ENCODE results near the gene URB1. TPM values are rescaled to one million over a fixed set of nuclear protein-coding genes. Genes with fewer than 3 reads are reported as not detected.

URB1 gene
- total and polyA plus RNA-seq, 2 experiments from 2014 or later: 3.4 to 10.1 TPM

GRCh38 chr21:32424674-32425073, 31.9 kb upstream of the URB1 start:
- no peaks in the 10 kb centered on the region for H3K4me1 ChIP-seq (ENCODE audit: insufficient read depth)

DNA sequence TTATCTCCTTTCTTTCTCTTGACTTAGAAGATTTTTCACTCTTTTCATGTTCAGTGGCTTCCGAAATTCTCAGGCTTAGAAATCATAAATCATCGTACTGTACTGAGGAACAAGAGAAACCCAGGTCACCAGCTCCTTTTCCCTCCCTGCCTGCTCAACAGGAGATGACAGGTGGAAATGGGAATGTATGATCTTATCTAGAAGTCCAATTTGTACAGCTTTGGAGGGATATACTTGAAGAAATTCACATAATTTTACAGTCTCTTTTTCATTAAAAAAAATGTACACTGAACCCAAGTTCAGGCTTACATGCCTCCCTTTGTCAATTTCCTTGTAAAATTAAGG, 31.4 kb upstream of the URB1 start:
- Histone ChIP-seq H3K9me3 (ENCODE audit: low read depth) (no peaks in the 10 kb centered on the region), H3K79me2 (no peaks in the 10 kb centered on the region), H2AFZ (no peak overlapping the region), H3K4me3 (no peak overlapping the region), H4K20me1 (ENCODE audit: insufficient read depth, poor library complexity, severe bottlenecking) (no peaks in the 10 kb centered on the region), H3K36me3 (replicated peaks; ENCODE audit: insufficient read depth, low read depth) (no peaks in the 10 kb centered on the region), H3K27ac (no peak overlapping the region), H3K4me2 (no peak overlapping the region), H3K27me3 (no peaks in the 10 kb centered on the region), H3K4me1 (ENCODE audit: insufficient read depth) (no peaks in the 10 kb centered on the region), H3K9me2 (replicated peaks; ENCODE audit: insufficient read depth) (no peaks in the 10 kb centered on the region)
- TF ChIP-seq EZH2 (IDR thresholded peaks at IDR 0.05; ENCODE audit: borderline replicate concordance) (no peak), EZH2phosphoT487 (IDR thresholded peaks at IDR 0.05; ENCODE audit: low read depth, severe bottlenecking, unreplicated experiment) (no peak)
- TF ChIP-seq, protein P1, sequence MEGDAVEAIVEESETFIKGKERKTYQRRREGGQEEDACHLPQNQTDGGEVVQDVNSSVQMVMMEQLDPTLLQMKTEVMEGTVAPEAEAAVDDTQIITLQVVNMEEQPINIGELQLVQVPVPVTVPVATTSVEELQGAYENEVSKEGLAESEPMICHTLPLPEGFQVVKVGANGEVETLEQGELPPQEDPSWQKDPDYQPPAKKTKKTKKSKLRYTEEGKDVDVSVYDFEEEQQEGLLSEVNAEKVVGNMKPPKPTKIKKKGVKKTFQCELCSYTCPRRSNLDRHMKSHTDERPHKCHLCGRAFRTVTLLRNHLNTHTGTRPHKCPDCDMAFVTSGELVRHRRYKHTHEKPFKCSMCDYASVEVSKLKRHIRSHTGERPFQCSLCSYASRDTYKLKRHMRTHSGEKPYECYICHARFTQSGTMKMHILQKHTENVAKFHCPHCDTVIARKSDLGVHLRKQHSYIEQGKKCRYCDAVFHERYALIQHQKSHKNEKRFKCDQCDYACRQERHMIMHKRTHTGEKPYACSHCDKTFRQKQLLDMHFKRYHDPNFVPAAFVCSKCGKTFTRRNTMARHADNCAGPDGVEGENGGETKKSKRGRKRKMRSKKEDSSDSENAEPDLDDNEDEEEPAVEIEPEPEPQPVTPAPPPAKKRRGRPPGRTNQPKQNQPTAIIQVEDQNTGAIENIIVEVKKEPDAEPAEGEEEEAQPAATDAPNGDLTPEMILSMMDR (IDR thresholded peaks at IDR 0.05; ENCODE audit: poor library complexity): no peak
- no peak for DNase-seq (ENCODE audit: low spot score)
- 85% methylated on average over 2 of the region's 2 CpGs for WGBS (ENCODE audit: low lambda C conversion rate, missing lambda C conversion rate)

More at GRCh38 chr21:32424674-32425073, 31.9 kb upstream of the URB1 start:
- H3K9me2 ChIP-seq (replicated peaks; ENCODE audit: insufficient read depth): no peaks in the 10 kb centered on the region
- no peaks in the 10 kb centered on the region for H3K9me3 ChIP-seq (ENCODE audit: low read depth)
- whole genome bisulfite sequencing (ENCODE audit: low lambda C conversion rate, missing lambda C conversion rate): 91% methylated on average over 5 of the region's 5 CpGs
- no peak for DNase-seq (ENCODE audit: low spot score)
- no peak overlapping the region for H3K4me3 ChIP-seq
- no peaks in the 10 kb centered on the region for H3K27me3 ChIP-seq
- no peak for TF ChIP-seq EZH2phosphoT487 (IDR thresholded peaks at IDR 0.05; ENCODE audit: low read depth, severe bottlenecking, unreplicated experiment)
- TF ChIP-seq EZH2 (IDR thresholded peaks at IDR 0.05; ENCODE audit: borderline replicate concordance): no peak
- TF ChIP-seq, protein P1 (IDR thresholded peaks at IDR 0.05; ENCODE audit: poor library complexity): no peak
- no peak overlapping the region for H2AFZ ChIP-seq
- no peaks in the 10 kb centered on the region for H3K36me3 ChIP-seq (replicated peaks; ENCODE audit: insufficient read depth, low read depth)
- no peaks in the 10 kb centered on the region for H3K79me2 ChIP-seq
- H3K4me2 ChIP-seq: no peak overlapping the region
- no peaks in the 10 kb centered on the region for H4K20me1 ChIP-seq (ENCODE audit: insufficient read depth, poor library complexity, severe bottlenecking)
- H3K27ac ChIP-seq: no peak overlapping the region

- no peak for DNase-seq (ENCODE audit: low spot score)
- Histone ChIP-seq H3K4me2 (no peak overlapping the region), H3K27ac (no peak overlapping the region), H3K9me2 (replicated peaks; ENCODE audit: insufficient read depth) (no peaks in the 10 kb centered on the region), H3K79me2 (no peaks in the 10 kb centered on the region), H2AFZ (no peak overlapping the region), H3K4me3 (no peak overlapping the region), H3K4me1 (ENCODE audit: insufficient read depth) (no peaks in the 10 kb centered on the region), H3K36me3 (replicated peaks; ENCODE audit: insufficient read depth, low read depth) (no peaks in the 10 kb centered on the region), H4K20me1 (ENCODE audit: insufficient read depth, poor library complexity, severe bottlenecking) (no peaks in the 10 kb centered on the region), H3K9me3 (ENCODE audit: low read depth) (no peaks in the 10 kb centered on the region), H3K27me3 (no peaks in the 10 kb centered on the region)
- TF ChIP-seq EZH2 (IDR thresholded peaks at IDR 0.05; ENCODE audit: borderline replicate concordance) (no peak), EZH2phosphoT487 (IDR thresholded peaks at IDR 0.05; ENCODE audit: low read depth, severe bottlenecking, unreplicated experiment) (no peak)
- TF ChIP-seq, protein P1 (IDR thresholded peaks at IDR 0.05; ENCODE audit: poor library complexity): no peak
- WGBS (ENCODE audit: low lambda C conversion rate, missing lambda C conversion rate): 84% methylated on average over 9 of the region's 9 CpGs
These were observed 30.7 kb upstream of the URB1 start for GRCh38 chr21:32423320-32424190.

Data from hepatocyte (in vitro differentiated cells).